ENCODE results near the gene ZSWIM6. TPM values are rescaled to one million over a fixed set of nuclear protein-coding genes. Genes with fewer than 3 reads are reported as not detected.

Gene ZSWIM6
- total RNA-seq, 1 donor from 2014 or later = 35.9 TPM

GRCh38 chr5:61354199-61354598 is 22.1 kb downstream of the ZSWIM6 start:
- Mint-ChIP-seq H3K36me3 (peaks cover 13% of the 10 kb centered on the region), H3K9me3 (peaks cover 15% of the 10 kb centered on the region), H3K27me3 (ENCODE audit: low read depth) (no peaks in the 10 kb centered on the region), H3K27ac (no peak overlapping the region), H3K4me1 (peaks cover 38% of the 10 kb centered on the region), H3K4me3 (no peak overlapping the region)
- no peak for TF ChIP-seq CTCF (IDR thresholded peaks at IDR 0.05; ENCODE audit: unreplicated experiment)
- no peak for DNase-seq (ENCODE audit: low spot score in 2 of 2, unreplicated experiment in 2 of 2)

- peaks cover 21% of the 10 kb centered on the region for H3K9me3 Mint-ChIP-seq
- peaks cover 22% of the 10 kb centered on the region for H3K36me3 Mint-ChIP-seq
- H3K27ac Mint-ChIP-seq = no peak overlapping the region
- peaks cover 37% of the 10 kb centered on the region for H3K4me1 Mint-ChIP-seq
- H3K27me3 Mint-ChIP-seq (ENCODE audit: low read depth) = no peaks in the 10 kb centered on the region
- no peak for TF ChIP-seq CTCF (IDR thresholded peaks at IDR 0.05; ENCODE audit: unreplicated experiment)
- no peak for DNase-seq (ENCODE audit: low spot score in 2 of 2, unreplicated experiment in 2 of 2)
- H3K4me3 Mint-ChIP-seq = no peak overlapping the region
These were observed 25.7 kb downstream of the ZSWIM6 start for GRCh38 chr5:61357745-61358144.

- DNase-seq (ENCODE audit: low spot score in 2 of 2, unreplicated experiment in 2 of 2) = no peak
- Mint-ChIP-seq H3K36me3 (peaks cover 19% of the 10 kb centered on the region), H3K4me3 (no peak overlapping the region), H3K4me1 (peaks cover 35% of the 10 kb centered on the region), H3K27ac (peak overlapping the region; percentile 49), H3K9me3 (peaks cover 13% of the 10 kb centered on the region), H3K27me3 (ENCODE audit: low read depth) (no peaks in the 10 kb centered on the region)
- TF ChIP-seq CTCF (IDR thresholded peaks at IDR 0.05; ENCODE audit: unreplicated experiment) = no peak
These were observed 30.8 kb downstream of the ZSWIM6 start for GRCh38 chr5:61362796-61363368.

- Mint-ChIP-seq H3K27me3 (ENCODE audit: low read depth) (no peaks in the 10 kb centered on the region), H3K9me3 (peaks cover 10% of the 10 kb centered on the region), H3K4me3 (no peak overlapping the region), H3K36me3 (peaks cover 17% of the 10 kb centered on the region), H3K4me1 (peaks cover 36% of the 10 kb centered on the region), H3K27ac (peak overlapping the region; percentile 45)
- no peak for DNase-seq (ENCODE audit: low spot score in 2 of 2, unreplicated experiment in 2 of 2)
- no peak for TF ChIP-seq CTCF (IDR thresholded peaks at IDR 0.05; ENCODE audit: unreplicated experiment)
These were observed 31.5 kb downstream of the ZSWIM6 start for GRCh38 chr5:61363401-61364114.

GRCh38 chr5:61366497-61367240 is 34.6 kb downstream of the ZSWIM6 start:
- Mint-ChIP-seq H3K4me3 (no peak overlapping the region), H3K27me3 (ENCODE audit: low read depth) (no peaks in the 10 kb centered on the region), H3K36me3 (peaks cover 4% of the 10 kb centered on the region), H3K9me3 (no peaks in the 10 kb centered on the region), H3K4me1 (peaks cover 39% of the 10 kb centered on the region), H3K27ac (no peak overlapping the region)
- no peak for DNase-seq (ENCODE audit: low spot score in 2 of 2, unreplicated experiment in 2 of 2)
- TF ChIP-seq CTCF (IDR thresholded peaks at IDR 0.05; ENCODE audit: unreplicated experiment) = no peak
